AG20443 (cell line): ENCODE data around the gene SUPT7L.
"Not testable (repeated sequence)": the region's sequence is repeated elsewhere in the genome, so short reads cannot be mapped to it uniquely, and the experiment has no call there.

Source experiments
- DNase-seq: peaks from one replicate; pipeline ENCODE4 v3.0.0; 2012; ENCODE audit warnings: low spot score, mixed read lengths

Gene SUPT7L

DNA sequence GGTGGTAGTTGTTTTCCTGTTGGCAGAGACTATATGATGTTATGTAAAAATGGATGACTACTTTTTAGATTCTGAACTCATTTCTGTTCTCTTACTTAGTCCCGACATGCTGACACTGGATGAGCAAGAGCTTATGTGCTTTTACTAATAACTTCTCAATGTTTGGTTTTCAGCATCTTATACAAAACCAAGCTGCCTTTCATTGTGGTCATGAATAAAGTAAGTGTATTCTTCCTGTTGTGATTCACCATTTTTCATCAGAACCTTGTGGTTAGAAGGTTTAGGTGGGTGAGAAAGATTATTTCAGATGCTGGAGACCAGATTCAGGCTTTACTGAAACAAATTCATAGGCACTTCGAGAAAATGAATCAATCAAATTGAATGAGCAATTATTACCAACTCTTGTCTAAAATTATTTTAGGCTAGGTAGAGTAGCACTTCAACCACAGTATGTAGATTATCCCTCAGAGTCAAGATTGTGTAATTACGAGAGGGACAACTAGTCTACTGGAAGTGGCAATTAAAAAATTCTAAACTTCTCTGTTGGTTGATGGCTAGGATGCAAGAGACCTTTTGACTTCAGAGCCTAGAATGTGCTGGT is 25.3 kb downstream of the SUPT7L start:
- DNase-seq: no peak

DNA sequence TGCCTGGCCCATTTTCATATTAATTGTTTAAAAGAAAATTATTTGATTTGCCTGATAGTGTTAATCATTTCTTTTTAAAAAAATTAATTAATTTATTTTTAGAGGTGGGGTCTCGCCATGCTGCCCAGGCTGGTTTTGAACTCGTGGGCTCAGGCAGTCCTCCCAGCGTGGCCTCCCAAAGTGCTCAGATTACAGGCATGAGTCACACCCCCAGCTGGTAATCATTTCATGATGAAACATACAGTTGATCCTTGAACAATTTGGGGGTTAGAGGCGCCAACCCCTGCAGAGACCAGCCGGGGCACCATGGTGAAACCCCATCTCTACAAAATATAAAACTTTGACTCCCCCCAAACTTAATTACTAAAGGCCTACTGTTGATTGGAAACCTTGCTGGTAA is 26.6 kb downstream of the SUPT7L start:
- DNase-seq: no peak

DNA sequence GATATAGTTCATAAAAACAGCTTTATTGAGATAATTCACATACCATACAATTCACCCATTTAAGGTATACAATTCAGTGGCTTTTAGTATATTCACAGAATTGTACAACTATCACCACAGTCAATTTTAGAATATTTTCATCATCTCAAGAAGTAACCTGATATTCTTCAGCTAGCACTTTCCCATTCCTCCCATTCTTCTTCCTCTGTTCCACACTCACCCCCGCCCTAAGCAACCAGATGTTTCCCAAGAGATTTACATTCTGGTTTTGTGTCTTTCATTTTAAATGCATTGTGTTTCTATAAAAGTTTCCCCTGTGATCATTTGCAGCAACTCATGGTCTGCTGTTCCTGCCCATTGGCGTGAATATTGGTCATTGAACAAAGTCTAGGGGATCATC is 29.1 kb downstream of the SUPT7L start:
- no peak for DNase-seq

DNA sequence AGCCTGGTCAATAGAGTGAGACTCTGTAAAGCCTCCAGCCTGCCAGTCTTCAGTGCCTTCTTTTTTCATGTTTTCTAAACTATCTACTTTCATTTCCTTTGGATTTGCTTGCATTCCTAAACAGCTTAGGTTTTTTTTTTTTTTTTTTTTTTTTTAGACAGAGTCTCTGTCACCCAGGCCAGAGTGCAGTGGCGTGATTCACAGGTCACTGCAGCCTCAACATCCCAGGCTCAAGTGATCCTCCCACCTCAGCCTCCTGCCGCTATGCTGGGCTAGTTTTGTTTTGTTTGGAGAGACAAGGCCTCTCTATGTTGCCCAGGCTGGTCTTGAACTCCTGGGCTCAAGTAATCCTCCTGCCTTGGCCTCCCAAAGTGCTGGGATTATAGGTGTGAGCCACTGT is 33.2 kb downstream of the SUPT7L start:
- DNase-seq: not testable (repeated sequence)

DNA sequence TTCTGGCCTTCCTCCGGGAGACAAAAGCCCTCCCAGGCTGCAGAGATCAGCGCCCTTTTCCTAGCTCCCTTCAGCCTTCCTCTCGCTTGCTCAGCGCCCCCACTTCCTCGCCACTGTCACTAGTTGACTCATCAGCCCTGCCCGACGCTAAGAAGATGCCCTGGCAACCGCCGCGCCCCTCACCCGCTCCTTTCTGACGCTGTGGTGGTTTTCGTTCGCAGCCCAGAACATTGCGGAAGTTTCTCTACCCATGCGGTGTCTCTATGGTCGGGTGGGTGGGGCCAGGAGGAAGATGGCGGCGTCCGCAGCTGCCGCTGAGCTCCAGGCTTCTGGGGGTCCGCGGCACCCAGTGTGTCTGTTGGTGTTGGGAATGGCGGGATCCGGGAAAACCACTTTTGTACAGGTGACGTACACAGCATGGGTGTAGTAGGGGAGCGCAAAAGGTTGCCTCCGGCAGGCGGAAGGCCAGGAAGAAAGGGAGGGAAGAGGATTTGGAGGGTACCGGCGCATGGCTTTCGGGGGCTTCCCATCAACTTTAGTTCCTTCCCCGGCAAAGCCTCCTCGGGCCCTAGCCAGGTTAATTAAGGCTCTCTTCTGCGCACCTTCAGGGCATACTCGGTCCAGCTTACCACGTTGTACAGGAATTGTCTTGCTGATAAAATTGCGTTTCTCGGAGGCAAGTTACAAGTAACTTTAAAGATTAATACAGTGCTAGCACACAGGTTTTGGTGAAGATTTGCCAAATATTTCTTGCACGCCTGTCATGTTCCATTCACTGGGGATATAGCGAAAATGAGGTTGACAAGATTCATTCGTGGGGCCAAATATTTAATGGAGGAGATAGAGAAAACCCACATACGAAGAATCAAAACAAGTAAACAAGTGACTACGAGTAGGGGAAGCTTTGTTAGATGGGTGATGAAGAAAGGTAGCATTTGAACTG is 34.4 kb downstream of the SUPT7L start, which contains the start of the genes CCDC121 and GPN1:
TSS of gene CCDC121 (minus strand) at position 246 of the 943 bp plus-strand sequence. CDS start 1,213 bp downstream, outside the sequence.
TSS of gene GPN1 (plus strand) at position 284 of the 943 bp plus-strand sequence. CDS start at position 293, 9 bp downstream.
- peak; percentile 95 for DNase-seq

DNA sequence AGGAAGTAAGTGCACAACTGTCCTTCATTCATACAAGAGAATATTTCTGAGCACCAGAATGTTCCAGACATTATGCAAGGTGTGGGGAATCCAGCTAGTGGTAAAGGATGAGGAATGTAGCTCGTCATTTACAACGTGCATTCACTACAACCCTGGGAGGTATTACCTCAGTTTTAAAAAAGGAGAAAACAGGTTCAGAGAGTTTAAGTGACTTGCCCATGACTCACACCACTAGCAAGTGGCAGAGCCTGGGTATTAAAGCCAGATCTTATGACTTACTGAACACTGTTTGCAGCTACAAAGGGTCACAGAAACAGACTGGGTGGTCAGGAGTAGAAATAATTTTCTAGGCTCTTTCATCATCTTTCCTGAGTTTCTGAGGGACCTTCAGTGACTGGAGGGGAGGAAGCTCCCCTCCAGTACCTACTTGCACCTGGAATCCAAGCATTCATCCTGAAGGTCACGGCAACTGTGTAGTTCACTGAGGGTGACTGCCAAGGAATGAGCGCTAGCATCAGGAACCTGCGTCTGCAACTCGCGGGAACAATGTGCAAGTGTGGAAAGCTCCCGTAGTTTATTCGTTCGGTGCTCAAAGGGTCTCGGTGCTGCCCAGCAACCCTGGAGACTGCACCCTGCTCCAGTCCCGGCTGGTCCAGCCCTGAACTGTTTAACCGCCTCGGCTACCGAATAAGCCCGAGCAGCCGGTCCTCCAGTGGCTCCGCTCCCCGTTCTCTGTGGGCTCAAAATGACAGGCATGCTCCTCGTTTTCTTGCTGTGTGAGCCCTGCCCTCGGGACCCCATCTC is 35.2 kb downstream of the SUPT7L start:
- peak; percentile 72 for DNase-seq

DNA sequence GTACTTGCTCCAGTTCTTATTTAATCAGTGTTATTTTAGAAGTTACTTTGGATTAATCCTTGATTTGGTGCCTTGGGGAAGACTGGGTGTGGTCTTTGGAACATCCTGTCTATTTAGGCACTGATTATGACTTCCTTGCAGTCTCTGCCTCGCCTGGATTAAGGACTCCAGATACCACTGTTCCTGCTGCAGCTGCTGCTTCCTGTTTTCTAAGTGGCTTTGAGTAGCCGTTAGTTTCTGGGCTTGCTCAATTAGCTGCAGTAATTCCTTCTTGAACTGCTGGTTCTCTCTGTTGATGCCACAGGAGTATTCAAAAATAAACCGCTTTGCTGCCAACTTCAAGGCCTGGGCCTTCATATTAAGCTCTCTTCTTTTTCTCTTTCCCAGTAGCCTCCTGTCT is 36.5 kb downstream of the SUPT7L start:
- not testable (repeated sequence) for DNase-seq

DNA sequence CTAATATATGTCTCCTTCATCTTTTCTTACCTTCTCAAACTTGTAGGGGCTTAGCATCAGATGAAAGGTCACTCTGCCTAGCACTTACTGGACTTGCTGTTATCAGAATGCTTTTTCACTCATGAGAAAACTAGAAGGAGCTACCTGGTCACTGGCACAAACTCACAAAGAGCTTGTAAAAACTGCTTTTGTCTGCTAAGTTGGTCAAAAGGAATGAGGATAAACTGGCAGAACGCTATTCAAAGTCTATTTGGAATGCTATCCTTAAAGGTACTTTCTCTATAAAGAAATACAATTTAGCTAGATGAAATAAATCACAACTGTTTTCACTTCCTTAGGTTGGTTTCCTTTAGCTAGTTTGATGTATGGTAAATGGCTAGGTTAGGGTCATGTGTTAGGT is 37.1 kb downstream of the SUPT7L start:
- not testable (repeated sequence) for DNase-seq

DNA sequence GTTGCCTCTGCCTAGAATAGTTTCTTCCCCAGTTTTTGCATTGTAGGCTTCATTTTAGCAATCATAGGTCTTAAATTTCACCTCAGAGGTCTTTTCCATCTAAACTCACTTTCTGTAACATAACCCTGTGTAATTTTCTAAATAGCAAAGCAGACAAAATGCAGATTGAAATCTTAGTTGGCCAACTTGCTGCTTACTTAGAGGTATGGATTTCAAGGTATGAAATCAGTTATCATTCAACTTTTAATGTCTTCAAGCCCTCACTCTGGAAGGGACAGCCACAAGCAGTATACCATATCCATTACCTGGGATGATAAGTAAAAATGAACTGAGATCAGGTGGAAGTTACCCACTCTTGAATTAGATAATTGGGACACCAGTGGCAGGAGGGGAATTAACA is 38.5 kb downstream of the SUPT7L start:
- DNase-seq: no peak

DNA sequence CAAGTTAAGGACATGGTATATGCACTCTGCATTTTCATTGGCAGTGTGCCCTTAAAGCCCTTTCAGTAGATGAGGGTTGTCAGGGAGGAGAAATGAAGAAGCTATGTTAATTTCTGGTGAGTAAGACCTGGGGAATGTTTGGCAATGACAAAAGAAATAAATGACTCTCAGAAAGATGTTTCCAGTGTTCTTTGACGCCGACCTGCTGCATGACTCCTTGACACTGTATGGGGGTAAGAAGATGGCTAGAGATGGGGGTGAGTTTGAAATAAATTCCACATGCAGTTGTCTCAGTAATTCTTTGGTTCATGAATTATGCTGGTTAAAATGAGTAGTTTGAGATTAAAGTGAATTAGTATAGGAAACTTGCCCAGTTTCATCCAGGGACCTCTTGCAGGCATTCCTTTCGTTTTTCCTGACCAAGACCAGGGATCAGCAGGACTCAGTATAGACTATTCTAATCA is 40.5 kb downstream of the SUPT7L start:
- peak; percentile 72 for DNase-seq

DNA sequence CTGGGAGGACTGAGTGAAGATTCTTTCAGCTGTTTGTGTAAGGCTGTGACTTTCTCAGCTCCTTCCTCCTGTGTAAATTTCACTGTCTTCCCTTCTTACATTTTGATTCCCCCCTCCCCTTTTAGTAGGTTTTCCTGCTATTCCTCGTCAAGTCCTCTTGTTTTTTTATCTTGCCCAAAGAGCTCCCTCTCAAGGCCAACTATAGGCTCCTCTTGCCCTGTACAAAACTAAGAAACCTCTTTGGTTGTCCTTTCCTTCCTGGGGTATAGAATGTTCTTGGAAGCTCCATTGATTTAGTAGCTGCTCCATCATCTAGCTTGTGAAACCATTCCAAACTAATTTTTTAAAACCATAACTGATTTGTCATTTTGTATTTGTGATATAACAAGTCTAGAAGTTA is 41.9 kb downstream of the SUPT7L start:
- no peak for DNase-seq

DNA sequence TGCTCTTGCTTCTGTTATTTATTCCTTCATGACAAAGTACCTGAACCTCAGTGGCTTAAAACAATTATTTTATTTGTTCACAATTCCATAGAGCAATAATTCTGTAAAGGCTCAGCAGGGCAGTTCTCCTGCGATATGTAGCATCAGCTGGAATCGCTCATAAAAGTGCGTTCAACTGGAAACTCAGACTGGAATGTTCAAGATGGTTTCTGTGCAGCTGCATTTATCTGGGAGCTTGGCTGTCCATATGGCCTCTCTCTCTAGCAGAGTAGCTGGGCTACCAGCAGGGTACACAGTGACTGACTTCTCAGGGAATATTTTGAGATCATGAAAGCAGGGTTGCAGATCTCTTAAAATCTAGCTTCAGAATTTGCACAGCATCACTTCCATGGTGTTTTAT is 48.1 kb downstream of the SUPT7L start:
- no peak for DNase-seq

DNA sequence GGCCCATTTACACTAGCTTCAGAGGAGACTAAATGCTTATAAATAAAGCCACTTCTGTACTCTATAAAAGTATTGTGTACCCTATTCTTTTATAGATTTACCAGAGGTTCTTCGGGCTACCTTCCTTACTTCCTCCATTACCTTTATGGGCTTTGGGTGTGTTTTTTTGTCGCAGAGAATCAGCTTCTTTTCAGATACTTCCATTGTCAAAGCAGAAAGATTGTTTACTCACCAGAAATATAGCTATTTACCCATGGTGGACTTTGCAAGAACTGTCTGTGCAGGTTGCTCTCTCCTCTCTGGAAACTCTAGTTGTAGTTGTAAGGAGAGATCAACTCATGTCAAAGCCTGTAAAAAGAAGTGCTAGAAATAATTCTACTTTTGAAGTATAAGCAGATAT is 49.4 kb downstream of the SUPT7L start:
- no peak for DNase-seq

DNA sequence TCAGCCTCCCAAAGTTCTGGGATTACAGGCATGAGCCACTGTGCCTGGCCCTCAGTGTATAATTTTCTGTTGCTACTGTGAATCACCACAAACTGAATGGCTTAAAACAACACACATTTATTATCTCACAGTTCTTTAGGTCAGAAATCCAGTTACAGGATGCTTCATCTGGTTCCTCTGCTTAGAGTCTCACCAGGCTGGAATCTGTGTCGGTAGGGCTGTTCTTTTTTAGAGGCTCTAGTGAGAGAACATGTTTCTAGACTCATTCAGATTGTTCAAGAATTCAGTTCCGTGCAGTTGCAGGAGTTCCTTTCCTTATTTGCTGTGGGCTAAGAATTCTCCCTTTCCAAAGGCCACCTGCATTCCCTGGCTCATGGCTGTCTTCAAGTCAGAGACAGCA is 56.8 kb downstream of the SUPT7L start:
- DNase-seq: no peak
